BJ (cell line): ENCODE results near the gene P2RY1. TPM values are rescaled to one million over a fixed set of nuclear protein-coding genes. Genes with fewer than 3 reads are reported as not detected.
"Not testable (repeated sequence)": the region's sequence is repeated elsewhere in the genome, so short reads cannot be mapped to it uniquely, and the experiment has no call there.

Experiments used
- CTCF ChIA-PET: fragments of 350-600 bp; formaldehyde crosslinking; extraction: SDS; loops from one replicate; lab custom pipeline; 2021; ENCODE audit warnings: antibody characterized with exemption, inconsistent platforms; lab: Yijun Ruan, JAX
- POLR2A ChIA-PET: fragments of 300-600 bp; sonication (Branson Sonifier 250); formaldehyde crosslinking; extraction: SDS; loops from one replicate; lab custom pipeline; 2021; ENCODE audit warnings: antibody characterized with exemption; lab: Charles Lee
- DNase-seq: peaks from one replicate; pipeline ENCODE4 v3.0.0-alpha.2; 2011; ENCODE audit warnings: low read depth
- H3K27me3 ChIP-seq: 2 replicates; pipeline ENCODE4 v1.6.0; 2011; ENCODE audit warnings: low read length; ENCODE audit not compliant: control insufficient read depth, insufficient read depth
- H3K36me3 ChIP-seq: 2 replicates; pipeline ENCODE4 v1.5.1; 2011; ENCODE audit warnings: low read length; ENCODE audit not compliant: control insufficient read depth, insufficient read depth
- H3K4me3 ChIP-seq: 2 replicates; pipeline ENCODE4 v1.5.1; 2011; ENCODE audit warnings: low read depth, mild to moderate bottlenecking, control low read depth, low read length
- polyA plus RNA-seq: library from polyadenylated mRNA; depleted of rRNA; stranded (reverse); fragments of >200 nt; gene quantifications from 2 replicates; pipeline ENCODE4 v1.2.3, GENCODE V29; 2011
- TF ChIP-seq, protein P1 (sequence below): IDR thresholded peaks from 2 replicates; pipeline ENCODE4 v1.5.1; 2011; ENCODE audit warnings: low read depth, mild to moderate bottlenecking, control low read depth, inconsistent platforms, low read length, moderate library complexity; ENCODE audit not compliant: insufficient read depth

P2RY1 gene
- polyA plus RNA-seq, 1 experiment = not detected

DNA sequence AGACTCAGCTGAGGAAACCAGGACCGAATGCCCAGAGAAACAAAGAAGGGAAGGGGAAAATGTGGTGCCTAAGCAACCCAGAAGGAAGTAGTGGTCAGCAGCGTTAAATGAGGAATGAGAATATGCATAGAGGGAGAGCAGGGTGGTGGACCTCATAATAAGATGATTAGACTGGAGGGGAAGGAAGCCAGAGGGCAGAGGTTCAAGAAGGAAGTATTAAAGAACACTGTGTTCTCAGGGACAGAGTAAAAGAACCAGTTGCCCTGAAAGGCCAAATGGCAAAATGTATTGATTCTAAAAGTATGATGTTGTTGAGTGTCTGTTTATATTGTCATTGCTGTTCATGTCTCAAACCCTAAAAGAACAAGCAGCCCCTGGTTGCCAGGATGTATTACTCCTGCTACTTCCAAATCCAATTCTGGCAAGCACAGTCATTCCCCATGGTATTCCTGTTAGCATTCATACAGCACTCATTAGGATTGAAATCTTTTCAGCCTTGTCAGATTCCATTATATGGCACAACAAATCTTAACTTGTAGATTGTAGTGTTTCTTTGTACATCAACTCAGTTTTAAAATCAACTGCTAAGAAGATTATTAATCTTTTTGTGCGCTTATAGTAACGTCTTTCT, 23.4 kb downstream of the P2RY1 start:
- H3K36me3 ChIP-seq = no peaks in the 10 kb centered on the region
- no peak overlapping the region for H3K4me3 ChIP-seq
- CTCF ChIA-PET = no interaction called here
- no peaks in the 10 kb centered on the region for H3K27me3 ChIP-seq
- DNase-seq = no peak
- POLR2A ChIA-PET = no interaction called here
- TF ChIP-seq, protein P1, sequence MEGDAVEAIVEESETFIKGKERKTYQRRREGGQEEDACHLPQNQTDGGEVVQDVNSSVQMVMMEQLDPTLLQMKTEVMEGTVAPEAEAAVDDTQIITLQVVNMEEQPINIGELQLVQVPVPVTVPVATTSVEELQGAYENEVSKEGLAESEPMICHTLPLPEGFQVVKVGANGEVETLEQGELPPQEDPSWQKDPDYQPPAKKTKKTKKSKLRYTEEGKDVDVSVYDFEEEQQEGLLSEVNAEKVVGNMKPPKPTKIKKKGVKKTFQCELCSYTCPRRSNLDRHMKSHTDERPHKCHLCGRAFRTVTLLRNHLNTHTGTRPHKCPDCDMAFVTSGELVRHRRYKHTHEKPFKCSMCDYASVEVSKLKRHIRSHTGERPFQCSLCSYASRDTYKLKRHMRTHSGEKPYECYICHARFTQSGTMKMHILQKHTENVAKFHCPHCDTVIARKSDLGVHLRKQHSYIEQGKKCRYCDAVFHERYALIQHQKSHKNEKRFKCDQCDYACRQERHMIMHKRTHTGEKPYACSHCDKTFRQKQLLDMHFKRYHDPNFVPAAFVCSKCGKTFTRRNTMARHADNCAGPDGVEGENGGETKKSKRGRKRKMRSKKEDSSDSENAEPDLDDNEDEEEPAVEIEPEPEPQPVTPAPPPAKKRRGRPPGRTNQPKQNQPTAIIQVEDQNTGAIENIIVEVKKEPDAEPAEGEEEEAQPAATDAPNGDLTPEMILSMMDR = no peak

DNA sequence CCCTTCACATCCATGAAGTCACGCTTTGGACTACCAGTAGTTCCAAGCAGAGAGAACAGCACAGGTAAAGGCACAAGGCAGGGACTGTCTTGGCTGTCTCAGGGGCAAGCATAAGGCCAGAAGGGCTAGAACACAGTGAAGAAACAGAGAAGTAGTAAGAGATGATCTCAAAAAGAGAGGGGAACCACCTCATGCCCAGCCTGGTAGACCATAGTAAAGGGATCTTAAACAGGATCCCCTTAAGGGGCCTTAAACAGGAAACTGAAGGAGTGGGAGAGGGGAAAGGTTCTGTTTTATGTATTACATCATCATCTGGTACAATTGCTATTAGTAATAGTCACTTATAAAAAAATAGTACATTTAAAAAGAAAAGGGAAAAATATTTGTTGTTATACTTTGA, 25.8 kb downstream of the P2RY1 start:
- no peak for DNase-seq
- POLR2A ChIA-PET = no interaction called here
- TF ChIP-seq, protein P1 = no peak
- CTCF ChIA-PET = no interaction called here
- H3K4me3 ChIP-seq = no peak overlapping the region
- no peaks in the 10 kb centered on the region for H3K36me3 ChIP-seq
- H3K27me3 ChIP-seq = no peaks in the 10 kb centered on the region

DNA sequence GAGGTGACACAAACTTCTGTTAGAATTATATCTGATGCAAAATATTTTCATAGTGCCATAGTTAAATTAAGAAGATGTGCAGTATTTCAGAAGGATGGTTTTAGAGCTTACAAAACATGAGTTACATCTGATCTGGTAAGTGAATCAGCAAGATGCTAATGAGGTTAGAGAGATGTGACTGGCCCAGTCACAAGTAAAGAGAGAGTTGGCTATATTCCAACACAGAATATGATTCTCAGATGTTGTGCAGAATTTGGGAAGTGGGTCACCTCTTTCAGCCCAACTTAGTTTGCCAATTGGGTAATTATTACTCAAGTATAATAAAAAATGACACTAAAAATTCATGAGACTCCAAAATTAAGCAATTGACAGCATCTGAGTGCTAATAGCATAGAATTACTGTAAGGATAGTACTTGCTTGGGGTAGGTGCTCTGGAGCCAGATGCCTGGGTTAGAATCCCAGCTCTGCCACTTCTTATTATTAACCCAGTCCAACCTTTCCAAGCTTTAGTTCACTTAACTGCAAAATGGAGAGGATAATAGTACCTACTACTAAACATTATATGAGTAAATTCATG, 30.8 kb downstream of the P2RY1 start:
- ChIA-PET CTCF (interaction anchor here (0.9 kb wide), 1 partner anchor 25 kb away, joined by 3 read pairs; no protein-coding TSS in a partner anchor), POLR2A (no interaction called here)
- no peak overlapping the region for H3K4me3 ChIP-seq
- no peaks in the 10 kb centered on the region for H3K36me3 ChIP-seq
- no peaks in the 10 kb centered on the region for H3K27me3 ChIP-seq
- no peak for DNase-seq
- TF ChIP-seq, protein P1 = no peak

DNA sequence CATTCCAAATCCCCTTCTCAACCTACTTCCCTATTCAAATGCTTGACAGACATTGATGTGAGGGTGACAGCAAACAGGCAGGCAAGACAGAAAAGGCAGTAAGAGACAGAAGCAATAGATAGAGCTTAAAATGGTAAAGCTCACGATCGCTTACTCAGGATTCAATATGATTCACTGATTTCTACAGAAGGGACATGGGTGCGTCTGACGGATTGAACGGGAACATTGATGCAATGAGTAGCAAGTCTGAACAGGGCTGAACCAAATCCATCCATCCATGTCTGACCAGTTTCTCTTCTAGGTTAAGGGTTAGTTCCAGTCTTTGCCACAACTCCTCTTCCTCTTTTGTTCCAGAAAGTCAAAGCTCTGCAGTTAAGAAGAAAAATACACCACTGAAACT, 35.1 kb downstream of the P2RY1 start:
- Histone ChIP-seq H3K36me3 (no peaks in the 10 kb centered on the region), H3K27me3 (no peaks in the 10 kb centered on the region), H3K4me3 (no peak overlapping the region)
- DNase-seq = no peak
- TF ChIP-seq, protein P1 = no peak
- POLR2A ChIA-PET = no interaction called here
- CTCF ChIA-PET = no interaction called here

DNA sequence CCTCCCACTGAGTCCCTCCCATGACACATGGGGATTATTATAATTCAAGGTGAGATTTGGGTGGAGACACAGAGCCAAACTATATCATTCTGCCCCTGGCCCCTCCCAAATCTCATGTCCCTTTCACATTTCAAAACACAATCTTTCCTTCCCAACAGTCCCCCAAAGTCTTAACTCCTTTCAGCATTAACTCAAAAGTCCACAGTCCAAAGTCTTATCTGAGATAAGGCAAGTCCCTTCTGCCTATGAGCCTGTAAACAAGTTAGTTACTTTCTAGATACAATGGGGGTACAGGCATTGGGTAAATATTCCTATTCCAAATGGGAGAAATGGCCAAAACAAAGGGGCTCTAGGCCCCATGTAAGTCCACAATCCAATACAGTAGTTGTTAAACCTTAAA, 38.4 kb downstream of the P2RY1 start:
- POLR2A ChIA-PET, H3K4me3 ChIP-seq, DNase-seq, CTCF ChIA-PET, H3K27me3 ChIP-seq, H3K36me3 ChIP-seq: not testable (repeated sequence)
